HEK293 (cell line): ENCODE measurements around the gene ST6GAL1.

ENCODE experiments used
- CTCF ChIA-PET: fragments of 350-600 bp; formaldehyde crosslinking; extraction: SDS; loops from one replicate; lab custom pipeline; 2021; ENCODE audit warnings: antibody characterized with exemption; lab: Yijun Ruan, JAX
- POLR2A ChIA-PET: fragments of 300-600 bp; formaldehyde crosslinking; extraction: SDS; loops from one replicate; lab custom pipeline; 2020; ENCODE audit warnings: antibody characterized with exemption, inconsistent platforms; lab: Yijun Ruan, JAX
- H3K27ac ChIP-seq: fragments of 200-500 bp; sonication (Bioruptor generic); 2 replicates; pipeline ENCODE4 v1.5.1; 2014; ENCODE audit warnings: low read depth, low read length, control low read depth, inconsistent platforms; ENCODE audit errors: extremely low read depth
- H3K36me3 ChIP-seq, 2 experiments: fragments of 200-500 bp in 1 of 2; sonication (Bioruptor generic) in 1 of 2; 1 replicate in 1 of 2; 2 replicates in 1 of 2; pipeline ENCODE4 v1.5.1; 2014 to 2017; ENCODE audit warnings: inconsistent platforms in 2 of 2, low read length in 2 of 2; ENCODE audit not compliant: control insufficient read depth in 2 of 2, insufficient read depth in 1 of 2
- H3K4me1 ChIP-seq: fragments of 200-500 bp; sonication (Bioruptor generic); 2 replicates; pipeline ENCODE4 v1.5.1; 2014; ENCODE audit warnings: mild to moderate bottlenecking, low read length, inconsistent platforms; ENCODE audit not compliant: control insufficient read depth, insufficient read depth
- H3K4me3 ChIP-seq: 2 replicates; pipeline ENCODE4 v1.5.1; 2011; ENCODE audit warnings: low read depth, mild to moderate bottlenecking, control low read depth, low read length, moderate library complexity
- H3K9me3 ChIP-seq: fragments of 200-500 bp; sonication (Bioruptor generic); 2 replicates; pipeline ENCODE4 v1.5.1; 2014; ENCODE audit warnings: low read depth, low read length, inconsistent platforms; ENCODE audit not compliant: control insufficient read depth, insufficient read depth
- HIC1 ChIP-seq: fragments of 450-650 bp; formaldehyde crosslinking; IDR thresholded peaks from 2 replicates; pipeline ENCODE4 v1.5.1; 2016; ENCODE audit warnings: missing biosample characterization, missing genetic modification characterization
- HOXC10 ChIP-seq: sonication (generic); formaldehyde crosslinking; IDR thresholded peaks from 2 replicates; pipeline ENCODE4 v1.8.1; 2023; ENCODE audit warnings: mild to moderate bottlenecking, missing genetic modification reagents
- KLF16 ChIP-seq: fragments of 450-650 bp; formaldehyde crosslinking; IDR thresholded peaks from 2 replicates; pipeline ENCODE4 v1.5.1; 2017; ENCODE audit warnings: missing biosample characterization, missing genetic modification characterization
- KLF9 ChIP-seq: fragments of 450-650 bp; formaldehyde crosslinking; IDR thresholded peaks from 2 replicates; pipeline ENCODE4 v1.5.1; 2016; ENCODE audit warnings: missing biosample characterization, missing genetic modification characterization, low read depth
- OSR2 ChIP-seq: fragments of 450-650 bp; formaldehyde crosslinking; IDR thresholded peaks from 2 replicates; pipeline ENCODE4 v1.5.1; 2016; ENCODE audit warnings: missing biosample characterization, missing genetic modification characterization
- PRDM1 ChIP-seq: fragments of 450-650 bp; formaldehyde crosslinking; IDR thresholded peaks from 2 replicates; pipeline ENCODE4; 2016; ENCODE audit warnings: missing biosample characterization, missing genetic modification characterization
- SP7 ChIP-seq: fragments of 450-650 bp; formaldehyde crosslinking; IDR thresholded peaks from 2 replicates; pipeline ENCODE4 v1.5.1; 2016; ENCODE audit warnings: missing biosample characterization, missing genetic modification characterization
- WT1 ChIP-seq: fragments of 450-650 bp; formaldehyde crosslinking; IDR thresholded peaks from 2 replicates; pipeline ENCODE4 v1.5.1; 2016; ENCODE audit warnings: missing biosample characterization, missing genetic modification characterization
- ZNF148 ChIP-seq: fragments of 450-650 bp; formaldehyde crosslinking; IDR thresholded peaks from 2 replicates; pipeline ENCODE4 v1.5.0; 2017; ENCODE audit warnings: missing biosample characterization, missing genetic modification characterization, borderline replicate concordance
- ZNF23 ChIP-seq: fragments of 450-650 bp; formaldehyde crosslinking; IDR thresholded peaks from 2 replicates; pipeline ENCODE4 v1.5.1; 2016; ENCODE audit warnings: missing biosample characterization, missing genetic modification characterization, borderline replicate concordance
- ZNF292 ChIP-seq: fragments of 450-650 bp; formaldehyde crosslinking; IDR thresholded peaks from 2 replicates; pipeline ENCODE4 v1.5.1; 2016; ENCODE audit warnings: low read depth, missing biosample characterization, missing genetic modification characterization, borderline replicate concordance
- ZNF302 ChIP-seq: fragments of 450-650 bp; formaldehyde crosslinking; IDR thresholded peaks from 2 replicates; pipeline ENCODE4 v1.5.1; 2016; ENCODE audit warnings: missing biosample characterization, missing genetic modification characterization, low read depth
- ZNF366 ChIP-seq: fragments of 450-650 bp; formaldehyde crosslinking; conservative IDR thresholded peaks from 2 replicates; pipeline ENCODE4 v1.5.1; 2016; ENCODE audit warnings: missing biosample characterization, missing genetic modification characterization
- ZNF391 ChIP-seq: fragments of 450-650 bp; formaldehyde crosslinking; IDR thresholded peaks from 2 replicates; pipeline ENCODE4 v1.5.1; 2016; ENCODE audit warnings: low read depth, missing biosample characterization, missing genetic modification characterization, borderline replicate concordance
- ZNF473 ChIP-seq: fragments of 450-650 bp; formaldehyde crosslinking; IDR thresholded peaks from 2 replicates; pipeline ENCODE4 v1.5.1; 2017; ENCODE audit warnings: missing biosample characterization, missing genetic modification characterization
- ZNF585B ChIP-seq: fragments of 450-650 bp; formaldehyde crosslinking; IDR thresholded peaks from 2 replicates; pipeline ENCODE4 v1.5.1; 2016; ENCODE audit warnings: missing biosample characterization, missing genetic modification characterization
- ZNF660 ChIP-seq: fragments of 450-650 bp; IDR thresholded peaks from 2 replicates; pipeline ENCODE4 v1.5.1; 2018; ENCODE audit warnings: missing biosample characterization, mild to moderate bottlenecking, missing genetic modification characterization
- ZNF670 ChIP-seq: fragments of 450-650 bp; formaldehyde crosslinking; IDR thresholded peaks from 2 replicates; pipeline ENCODE4 v1.5.1; 2016; ENCODE audit warnings: missing biosample characterization, missing genetic modification characterization, low read depth
- ZNF747 ChIP-seq: fragments of 450-650 bp; formaldehyde crosslinking; IDR thresholded peaks from 2 replicates; pipeline ENCODE4 v1.5.1; 2016; ENCODE audit warnings: missing biosample characterization, missing genetic modification characterization
- ZNF792 ChIP-seq: fragments of 450-650 bp; formaldehyde crosslinking; IDR thresholded peaks from 2 replicates; pipeline ENCODE4 v1.5.1; 2016; ENCODE audit warnings: missing biosample characterization, missing genetic modification characterization
- ZSCAN16 ChIP-seq: fragments of 450-650 bp; formaldehyde crosslinking; IDR thresholded peaks from 2 replicates; pipeline ENCODE4 v1.5.1; 2016; ENCODE audit warnings: missing biosample characterization, missing genetic modification characterization

The ST6GAL1 gene

GRCh38 chr3:187000711-187001151 lies 70.4 kb downstream of the ST6GAL1 start:
- ChIA-PET CTCF (interaction anchor here (0.6 kb wide), 1 partner anchor 64 kb away, joined by 3 read pairs; no protein-coding TSS in a partner anchor), POLR2A (no interaction called here)
- TF ChIP-seq ZNF585B (tag by site-specific recombination) (no peak), ZSCAN16 (tag by site-specific recombination) (no peak), ZNF292 (tag by site-specific recombination) (no peak), OSR2 (tag by site-specific recombination) (no peak), ZNF23 (tag by site-specific recombination) (no peak), SP7 (tag by site-specific recombination) (no peak), HOXC10 (CRISPR knock-in tag) (no peak), KLF16 (no peak), ZNF302 (no peak), KLF9 (tag by site-specific recombination) (no peak), ZNF148 (tag by site-specific recombination) (no peak), ZNF473 (tag by site-specific recombination) (no peak), ZNF660 (tag by site-specific recombination) (no peak), ZNF747 (tag by site-specific recombination) (no peak), PRDM1 (tag by site-specific recombination) (no peak)
- Histone ChIP-seq H3K27ac (no peak overlapping the region), H3K36me3 (no peaks in the 10 kb centered on the region), H3K4me3 (no peak overlapping the region), H3K9me3 (no peaks in the 10 kb centered on the region), H3K4me1 (no peaks in the 10 kb centered on the region)

GRCh38 chr3:187002915-187003314 lies 72.6 kb downstream of the ST6GAL1 start:
- no peak overlapping the region for H3K27ac ChIP-seq
- CTCF ChIA-PET, result no interaction called here
- TF ChIP-seq ZNF792 (tag by site-specific recombination) (no peak), ZNF670 (no peak), HIC1 (tag by site-specific recombination) (no peak), WT1 (tag by site-specific recombination) (no peak), ZNF366 (tag by site-specific recombination) (no peak), ZNF391 (no peak)
- TF ChIP-seq, all 188 proteins: peak for 0
- POLR2A ChIA-PET, result no interaction called here
- Histone ChIP-seq H3K9me3 (no peaks in the 10 kb centered on the region), H3K36me3 (no peaks in the 10 kb centered on the region), H3K4me1 (no peaks in the 10 kb centered on the region), H3K4me3 (no peak overlapping the region)
